Caco-2 (cell line): ENCODE measurements around the gene PRDM1. TPM values are rescaled to one million over a fixed set of nuclear protein-coding genes. Genes with fewer than 3 reads are reported as not detected.
A peak's percentile ranks its signal among the peaks of the same experiment; 100 is the strongest.

Experiments
- BruUV-seq: library from RNA; stranded (reverse); fragments of 400-500 nt; replicated peaks from 2 replicates; lab custom pipeline; 2021; lab: Mats Ljungman, UMichigan
- CTCF ChIA-PET: fragments of 300-600 bp; sonication (Branson Sonifier 250); formaldehyde crosslinking; loops from one replicate; lab custom pipeline; 2022; ENCODE audit warnings: antibody characterized with exemption; lab: Charles Lee
- POLR2A ChIA-PET: fragments of 300-600 bp; sonication (Branson Sonifier 250); formaldehyde crosslinking; loops from one replicate; lab custom pipeline; 2022; ENCODE audit warnings: antibody characterized with exemption; lab: Charles Lee
- DNase-seq, 2 experiments: peaks; one replicate each; pipeline versions ENCODE4 v3.0.0 to v3.0.0-alpha.2; 2020 to 2022
- H3K27me3 ChIP-seq: replicated peaks from 2 replicates; pipeline ENCODE4 v1.6.0; 2011; ENCODE audit warnings: low read length; ENCODE audit not compliant: control insufficient read depth, insufficient read depth
- H3K36me3 ChIP-seq: 2 replicates; pipeline ENCODE4 v1.5.1; 2011; ENCODE audit warnings: low read length; ENCODE audit not compliant: control insufficient read depth, insufficient read depth
- H3K4me1 ChIP-seq: fragments of 250-450 bp; sonication (Bioruptor Pico); 2 replicates; pipeline ENCODE4 v1.5.1; 2020; ENCODE audit warnings: mild to moderate bottlenecking
- H3K4me3 ChIP-seq: 2 replicates; pipeline ENCODE4 v1.5.1; 2011; ENCODE audit warnings: low read depth, mild to moderate bottlenecking, control low read depth, low read length
- H3K9me3 ChIP-seq: fragments of 250-450 bp; sonication (Bioruptor Pico); 2 replicates; pipeline ENCODE4 v1.5.1; 2020; ENCODE audit warnings: mild to moderate bottlenecking, moderate library complexity
- H3K27ac Mint-ChIP-seq: one replicate; pipeline ENCODE4 v1.8.0; 2022; ENCODE audit warnings: mixed read lengths; ENCODE audit not compliant: unreplicated experiment
- H3K27me3 Mint-ChIP-seq: one replicate; pipeline ENCODE4 v1.8.0; 2022; ENCODE audit warnings: mixed read lengths; ENCODE audit not compliant: insufficient read depth, unreplicated experiment
- H3K36me3 Mint-ChIP-seq: one replicate; pipeline ENCODE4 v1.8.0; 2022; ENCODE audit warnings: mild to moderate bottlenecking, mixed read lengths; ENCODE audit not compliant: insufficient read depth, unreplicated experiment
- H3K4me1 Mint-ChIP-seq: one replicate; pipeline ENCODE4 v1.8.0; 2022; ENCODE audit warnings: low read depth, mixed read lengths; ENCODE audit not compliant: unreplicated experiment
- H3K4me3 Mint-ChIP-seq: one replicate; pipeline ENCODE4 v1.8.0; 2022; ENCODE audit warnings: mild to moderate bottlenecking, moderate library complexity, mixed read lengths; ENCODE audit not compliant: unreplicated experiment
- H3K9me3 Mint-ChIP-seq: one replicate; pipeline ENCODE4 v1.8.0; 2022; ENCODE audit warnings: mixed read lengths; ENCODE audit not compliant: unreplicated experiment
- intact Hi-C: fragments of 100-400 bp; cut with micrococcal nuclease; formaldehyde crosslinking; loops from one replicate; pipeline ENCODE4 v1.10.0; 2022; ENCODE audit not compliant: unreplicated experiment
- total RNA-seq: library from RNA; stranded (reverse); gene quantifications from 2 replicates; pipeline ENCODE4 v1.2.3, GENCODE V29; 2022
- TF ChIP-seq, protein P1 (sequence below), 2 experiments: fragments of 200-600 bp in 1 of 2; IDR thresholded peaks; 1 replicate in 1 of 2; 2 replicates in 1 of 2; pipeline versions ENCODE4 v1.5.1 to v1.8.0; 2011 to 2022; ENCODE audit warnings: antibody characterized with exemption in 1 of 2, control low read depth in 1 of 2, inconsistent platforms in 1 of 2, low read depth in 1 of 2, low read length in 1 of 2, mild to moderate bottlenecking in 1 of 2, moderate library complexity in 1 of 2; ENCODE audit not compliant: insufficient read depth in 1 of 2, severe bottlenecking in 1 of 2, unreplicated experiment in 1 of 2

PRDM1 gene
- total RNA-seq, 1 experiment from 2014 or later = 10.4 TPM

DNA sequence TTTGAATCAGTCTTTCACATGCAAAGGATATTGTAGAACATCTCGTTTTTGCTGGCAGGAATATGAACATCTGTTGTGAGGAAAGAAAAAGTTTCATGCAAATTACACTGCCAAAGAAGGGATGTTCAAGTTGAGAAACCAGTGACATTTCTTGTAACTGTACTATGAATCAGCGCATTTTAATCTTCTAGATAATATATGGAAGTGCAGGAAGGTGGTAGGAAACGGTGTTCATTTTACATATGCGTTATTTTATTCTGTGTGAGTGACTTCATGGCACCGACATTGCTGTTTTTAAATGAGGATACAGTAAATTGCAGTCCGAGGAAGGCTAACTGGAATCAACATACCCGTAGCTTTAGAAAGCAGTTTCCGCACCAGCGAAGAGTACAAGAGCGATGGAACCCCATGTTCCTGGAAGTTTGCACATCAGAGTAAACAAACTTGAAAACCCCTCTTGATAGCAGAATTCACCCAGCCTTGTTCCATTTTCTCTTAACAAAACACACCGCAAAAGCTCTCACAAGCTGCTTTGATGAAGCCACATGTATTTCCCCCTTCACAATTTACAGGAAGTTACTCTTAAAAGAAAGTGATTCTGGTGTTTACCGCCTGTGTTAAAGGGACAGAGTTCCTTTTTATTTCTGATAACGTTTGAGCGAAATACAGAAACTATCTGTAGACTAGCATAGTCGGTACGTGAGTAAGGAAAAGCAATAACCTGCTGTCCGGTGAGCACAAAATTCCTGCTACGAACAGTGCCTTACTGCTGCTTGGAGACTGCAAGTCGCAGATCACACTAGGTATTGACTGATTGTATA lies 11.5 kb downstream of the PRDM1 start:
- ChIA-PET POLR2A (no interaction called here), CTCF (no interaction called here)
- Histone ChIP-seq H3K9me3 (no peaks in the 10 kb centered on the region), H3K36me3 (no peaks in the 10 kb centered on the region; the same call in 1 of the 2 replicates), H3K27me3 (no peaks in the 10 kb centered on the region), H3K4me1 (0 out of 2 replicates have a peak, but pooled peaks cover 5% of the 10 kb centered on the region), H3K4me3 (no peak overlapping the region)
- no peaks in the 10 kb centered on the region for H3K27me3 Mint-ChIP-seq
- peaks cover 10% of the 10 kb centered on the region for H3K4me1 Mint-ChIP-seq
- intact Hi-C loops = no loop called here
- no peak for DNase-seq
- H3K27ac Mint-ChIP-seq = no peak overlapping the region
- no TSS peak for BruUV-seq
- H3K9me3 Mint-ChIP-seq = no peaks in the 10 kb centered on the region
- TF ChIP-seq, protein P1, sequence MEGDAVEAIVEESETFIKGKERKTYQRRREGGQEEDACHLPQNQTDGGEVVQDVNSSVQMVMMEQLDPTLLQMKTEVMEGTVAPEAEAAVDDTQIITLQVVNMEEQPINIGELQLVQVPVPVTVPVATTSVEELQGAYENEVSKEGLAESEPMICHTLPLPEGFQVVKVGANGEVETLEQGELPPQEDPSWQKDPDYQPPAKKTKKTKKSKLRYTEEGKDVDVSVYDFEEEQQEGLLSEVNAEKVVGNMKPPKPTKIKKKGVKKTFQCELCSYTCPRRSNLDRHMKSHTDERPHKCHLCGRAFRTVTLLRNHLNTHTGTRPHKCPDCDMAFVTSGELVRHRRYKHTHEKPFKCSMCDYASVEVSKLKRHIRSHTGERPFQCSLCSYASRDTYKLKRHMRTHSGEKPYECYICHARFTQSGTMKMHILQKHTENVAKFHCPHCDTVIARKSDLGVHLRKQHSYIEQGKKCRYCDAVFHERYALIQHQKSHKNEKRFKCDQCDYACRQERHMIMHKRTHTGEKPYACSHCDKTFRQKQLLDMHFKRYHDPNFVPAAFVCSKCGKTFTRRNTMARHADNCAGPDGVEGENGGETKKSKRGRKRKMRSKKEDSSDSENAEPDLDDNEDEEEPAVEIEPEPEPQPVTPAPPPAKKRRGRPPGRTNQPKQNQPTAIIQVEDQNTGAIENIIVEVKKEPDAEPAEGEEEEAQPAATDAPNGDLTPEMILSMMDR (IDR thresholded peaks at IDR 0.05; ENCODE audit: insufficient read depth in 1 of 2, low read depth in 1 of 2, low read length in 1 of 2, severe bottlenecking in 1 of 2, unreplicated experiment in 1 of 2) = no peak
- H3K4me3 Mint-ChIP-seq = peak overlapping the region; percentile 54
- H3K36me3 Mint-ChIP-seq = peaks cover 33% of the 10 kb centered on the region

- intact Hi-C loops = no loop called here
- Mint-ChIP-seq H3K36me3 (peaks cover 33% of the 10 kb centered on the region), H3K4me1 (peaks cover 15% of the 10 kb centered on the region), H3K27me3 (no peaks in the 10 kb centered on the region), H3K9me3 (no peaks in the 10 kb centered on the region), H3K27ac (no peak overlapping the region), H3K4me3 (peak overlapping the region; percentile 54)
- H3K4me1 ChIP-seq = 0 out of 2 replicates have a peak, but pooled peaks cover 5% of the 10 kb centered on the region
- BruUV-seq = no TSS peak
- no peaks in the 10 kb centered on the region for H3K27me3 ChIP-seq
- H3K4me3 ChIP-seq = no peak overlapping the region
- H3K36me3 ChIP-seq = no peaks in the 10 kb centered on the region; the same call in 1 of the 2 replicates
- peak; percentile 11 to 38 for DNase-seq
- ChIA-PET CTCF (no interaction called here), POLR2A (no interaction called here)
- H3K9me3 ChIP-seq = no peaks in the 10 kb centered on the region
- TF ChIP-seq, protein P1 (IDR thresholded peaks at IDR 0.05; ENCODE audit: insufficient read depth in 1 of 2, low read depth in 1 of 2, low read length in 1 of 2, severe bottlenecking in 1 of 2, unreplicated experiment in 1 of 2) = no peak
Measured at GRCh38 chr6:106098383-106099234, 12.5 kb downstream of the PRDM1 start.

GRCh38 chr6:106099235-106099537 lies 13.1 kb downstream of the PRDM1 start:
- DNase-seq = no peak
- Histone ChIP-seq H3K27me3 (no peaks in the 10 kb centered on the region), H3K4me1 (0 out of 2 replicates have a peak, but pooled peaks cover 5% of the 10 kb centered on the region), H3K9me3 (no peaks in the 10 kb centered on the region), H3K36me3 (no peaks in the 10 kb centered on the region; the same call in 1 of the 2 replicates), H3K4me3 (no peak overlapping the region)
- no TSS peak for BruUV-seq
- Mint-ChIP-seq H3K4me1 (peaks cover 15% of the 10 kb centered on the region), H3K36me3 (peaks cover 33% of the 10 kb centered on the region), H3K27ac (no peak overlapping the region), H3K27me3 (no peaks in the 10 kb centered on the region), H3K9me3 (no peaks in the 10 kb centered on the region), H3K4me3 (no peak overlapping the region)
- intact Hi-C loops = no loop called here
- ChIA-PET POLR2A (no interaction called here), CTCF (no interaction called here)
- TF ChIP-seq, protein P1 (IDR thresholded peaks at IDR 0.05; ENCODE audit: insufficient read depth in 1 of 2, low read depth in 1 of 2, low read length in 1 of 2, severe bottlenecking in 1 of 2, unreplicated experiment in 1 of 2) = no peak
